Nasal cavity respiratory epithelium epithelial cell of viscerocranial mucosa (primary cell): ENCODE measurements around the gene VSIG1. TPM values are rescaled to one million over a fixed set of nuclear protein-coding genes. Genes with fewer than 3 reads are reported as not detected.

ENCODE experiments used
- total RNA-seq: library from RNA; depleted of rRNA; stranded (reverse); fragments of >200 nt; gene quantifications from 2 replicates; pipeline ENCODE4 v1.2.3, GENCODE V29; 2014

The VSIG1 gene
- 0.34 and 0.43 TPM in 2 replicates for total RNA-seq

GRCh38 chrX:108044554-108045256, at the start of gene VSIG1:
TSS of gene VSIG1 (plus strand) at chrX:108045065. CDS start at chrX:108045131, 66 bp downstream.

GRCh38 chrX:108091264-108091877, 46.5 kb downstream of the VSIG1 start, which contains the start of the genes ATG4A and PSMD10:
TSS of gene ATG4A (plus strand) at chrX:108091778. CDS start at chrX:108091827, 49 bp downstream.
TSS of gene PSMD10 (minus strand) at chrX:108091542. CDS start at chrX:108091520, 22 bp downstream.

Other genes starting within 250 kb of the VSIG1 start
- gene MID2, start 219.2 kb upstream of the VSIG1 start, total RNA-seq, result 24.9 and 31.2 TPM in 2 replicates
- gene TEX13B, start 62.7 kb upstream of the VSIG1 start, total RNA-seq, result not detected in 2 replicates
- 61.0 and 105 TPM in 2 replicates for gene PSMD10, start 46.5 kb downstream of the VSIG1 start, total RNA-seq
- 14.4 and 15.1 TPM in 2 replicates for gene ATG4A, start 46.7 kb downstream of the VSIG1 start, total RNA-seq